Lung (tissue), 12 donors: ENCODE results near the gene EVI5. TPM values are rescaled to one million over a fixed set of nuclear protein-coding genes. Genes with fewer than 3 reads are reported as not detected.
"Not testable (repeated sequence)": the region's sequence is repeated elsewhere in the genome, so short reads cannot be mapped to it uniquely, and the experiment has no call there.

Source experiments
- ATAC-seq: fragments of 200-7000 bp; cut with Tn5 transposase; one replicate; pipeline ENCODE4 v1.9.1; 2020; ENCODE audit warnings: moderate number of reproducible peaks; ENCODE audit not compliant: insufficient read depth, low FRiP score
- DNase-seq, 3 donors: peaks; one replicate each; pipeline ENCODE4 v3.0.0-alpha.2; 2013 to 2017
- H3K27ac ChIP-seq, 2 donors: one replicate each; pipeline ENCODE4 v1.5.1; 2013; ENCODE audit warnings: mild to moderate bottlenecking in 2 of 2, moderate library complexity in 2 of 2, control low read depth in 1 of 2, inconsistent platforms in 1 of 2, low read depth in 1 of 2, low read length in 1 of 2
- H3K27me3 ChIP-seq, 3 donors: one replicate each; pipeline ENCODE4 v1.5.1; 2013; ENCODE audit warnings: low read length in 2 of 3; ENCODE audit not compliant: control insufficient read depth in 3 of 3, insufficient read depth in 3 of 3
- H3K36me3 ChIP-seq, 4 donors: one replicate each; pipeline ENCODE4 v1.5.1; 2013; ENCODE audit warnings: low read length in 4 of 4, mild to moderate bottlenecking in 1 of 4, moderate library complexity in 1 of 4; ENCODE audit not compliant: control insufficient read depth in 4 of 4, insufficient read depth in 4 of 4
- H3K4me1 ChIP-seq, 5 donors: one replicate each; pipeline ENCODE4 v1.5.1; 2013; ENCODE audit warnings: low read length in 5 of 5, mild to moderate bottlenecking in 2 of 5, moderate library complexity in 1 of 5; ENCODE audit not compliant: control insufficient read depth in 5 of 5, insufficient read depth in 5 of 5
- H3K4me3 ChIP-seq: one replicate; pipeline ENCODE4 v1.5.1; 2013; ENCODE audit warnings: mild to moderate bottlenecking, control low read depth, moderate library complexity
- H3K9ac ChIP-seq, 2 donors: one replicate each; pipeline ENCODE4 v1.5.1; 2013; ENCODE audit warnings: low read length in 2 of 2, control low read depth in 1 of 2; ENCODE audit not compliant: insufficient read depth in 1 of 2
- H3K9me3 ChIP-seq, 4 donors: one replicate each; pipeline ENCODE4 v1.5.1; 2013; ENCODE audit warnings: low read length in 3 of 4, mild to moderate bottlenecking in 1 of 4, moderate library complexity in 1 of 4; ENCODE audit not compliant: control insufficient read depth in 4 of 4, insufficient read depth in 3 of 4
- CTCF ChIP-seq: IDR thresholded peaks from 2 replicates; pipeline ENCODE4 v1.5.1; 2012; ENCODE audit warnings: mild to moderate bottlenecking; ENCODE audit errors: control extremely low read depth, extremely low read depth
- WGBS, 2 donors: extraction: QIAGEN DNeasy Blood & Tissue Kit; methylation state at CpG; one replicate each; pipeline ENCODE4 v1.1.7; 2013; 5-methylcytosine and 5-hydroxymethylcytosine counted together
- polyA plus RNA-seq, 2 donors: library from polyadenylated mRNA; stranded (reverse); fragments of 200-250 nt; gene quantifications; one replicate each; pipeline ENCODE4 v1.2.1, GENCODE V29; 2013
- total RNA-seq, 2 donors: library from RNA; depleted of rRNA in 1 of 2; stranded (reverse); fragments of >200 nt in 1 of 2; gene quantifications; one replicate each; pipeline ENCODE4 v1.2.1, GENCODE V29; 2014 to 2021
- donor health status: control.
- donor health status: control.
- donor health status: Bipolar disorder and iron deficiency.
- donor health status: healthy.
- donor health status: DM: yes; HTN: yes; CAD: no.

Gene EVI5
- total and polyA plus RNA-seq, 4 donors = 4.9 to 88.8 (median 25.1) TPM

DNA sequence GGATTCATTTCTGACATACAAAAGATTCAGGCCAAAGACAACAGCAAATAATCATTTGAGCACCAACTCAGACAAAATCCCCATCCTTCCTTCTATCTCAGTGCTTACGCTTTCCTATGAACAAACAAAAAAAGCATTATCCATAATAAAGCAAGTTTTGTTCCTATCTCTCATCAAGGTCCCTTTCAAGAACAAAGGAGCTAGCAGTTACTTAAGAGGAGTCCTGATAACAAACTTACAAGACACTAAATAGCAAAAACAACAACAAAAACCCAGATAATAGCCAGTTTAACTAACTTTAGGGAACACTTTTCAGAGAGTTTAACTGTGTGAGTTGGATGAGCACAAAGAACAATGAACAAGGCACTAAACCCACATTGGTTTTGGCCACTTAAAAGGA is 10.5 kb downstream of the EVI5 start:
- TF ChIP-seq CTCF = no peak
- no peak for DNase-seq
- Histone ChIP-seq H3K27me3 (no peaks in the 10 kb centered on the region), H3K9ac (no peak overlapping the region), H3K4me3 (no peak overlapping the region), H3K9me3 (no peaks in the 10 kb centered on the region), H3K4me1 (peaks cover 0 to 15% (median 2%) of the 10 kb centered on the region in 5 donors), H3K36me3 (peaks cover 0 to 2% (median 0%) of the 10 kb centered on the region in 4 donors), H3K27ac (no peak overlapping the region)
- WGBS, 2 donors = 89 to 93% methylated on average over 1 of the region's 1 CpG
- ATAC-seq = no peak

- not testable (repeated sequence) for ATAC-seq
- 92 to 95% methylated on average over 2 of the region's 2 CpGs for WGBS, 2 donors
Observed at GRCh38 chr1:92773749-92774148, 11.2 kb downstream of the EVI5 start.

DNA sequence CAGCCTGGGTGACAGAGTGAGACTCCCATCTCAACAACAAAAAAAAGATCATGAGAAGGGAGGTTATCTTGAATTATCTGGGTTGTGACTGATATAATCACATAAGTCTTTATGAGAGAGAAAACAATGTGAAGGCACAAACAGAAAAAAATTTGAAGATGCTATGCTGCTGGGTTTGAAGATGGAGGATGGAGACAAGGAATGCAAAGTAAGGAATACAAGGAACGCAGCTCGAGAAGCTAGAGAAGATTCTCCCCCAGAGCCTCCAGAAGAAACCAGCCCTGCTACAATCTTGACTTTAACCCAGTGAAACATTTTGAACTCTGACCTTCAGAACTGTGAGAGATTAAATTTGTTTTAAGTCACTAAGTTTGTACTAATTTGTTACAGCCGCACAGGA is 15.1 kb downstream of the EVI5 start:
- Histone ChIP-seq H3K36me3 (peaks cover 0 to 2% (median 0%) of the 10 kb centered on the region in 4 donors), H3K27me3 (no peaks in the 10 kb centered on the region), H3K27ac (no peak overlapping the region), H3K9me3 (no peaks in the 10 kb centered on the region), H3K4me1 (peaks cover 0 to 5% (median 2%) of the 10 kb centered on the region in 5 donors), H3K4me3 (no peak overlapping the region), H3K9ac (no peak overlapping the region)
- ATAC-seq (no peak), DNase-seq (no peak)
- TF ChIP-seq CTCF = no peak
- 96% methylated on average over 3 of the region's 3 CpGs for WGBS, 2 donors

More at GRCh38 chr1:92773749-92774148, 11.2 kb downstream of the EVI5 start:
- H3K27me3 ChIP-seq, H3K4me3 ChIP-seq, H3K9me3 ChIP-seq, H3K9ac ChIP-seq, H3K27ac ChIP-seq, DNase-seq, H3K36me3 ChIP-seq: not testable (repeated sequence)
- H3K4me1 ChIP-seq = peaks cover 0 to 12% (median 2%) of the 10 kb centered on the region in 5 donors

DNA sequence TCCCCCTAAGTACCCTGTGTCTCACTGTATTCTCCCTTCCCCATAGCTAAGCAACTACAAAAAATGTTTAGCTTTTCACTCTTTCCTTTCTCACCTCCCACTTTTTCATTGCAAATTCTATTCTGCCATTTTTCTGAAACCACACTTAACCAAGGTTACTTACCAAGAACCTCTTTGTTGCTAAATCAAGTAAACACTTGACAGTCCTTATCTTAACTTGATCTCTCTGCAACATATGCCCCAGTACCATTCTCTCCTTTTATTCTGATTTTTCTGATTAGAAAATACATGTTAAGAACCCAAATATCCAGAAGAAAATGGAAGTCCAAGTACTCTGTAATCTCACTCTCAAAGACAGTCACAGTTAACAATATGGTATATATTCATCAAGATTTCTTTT is 16.0 kb downstream of the EVI5 start:
- Histone ChIP-seq H3K27me3 (no peaks in the 10 kb centered on the region), H3K9me3 (no peaks in the 10 kb centered on the region), H3K9ac (no peak overlapping the region), H3K36me3 (peaks cover 0 to 2% (median 0%) of the 10 kb centered on the region in 4 donors), H3K4me1 (peaks cover 0 to 2% (median 0%) of the 10 kb centered on the region in 5 donors), H3K27ac (no peak overlapping the region), H3K4me3 (no peak overlapping the region)
- no peak for TF ChIP-seq CTCF
- no peak for ATAC-seq
- DNase-seq = no peak
